DOHH2 (cell line): ENCODE measurements around the gene SULF2.

Source experiments
- EZH2phosphoT487 ChIP-seq: fragments of 200-600 bp; sonication (generic); IDR thresholded peaks from 2 replicates; pipeline ENCODE4 v1.6.1; 2017; ENCODE audit warnings: borderline replicate concordance, mild to moderate bottlenecking, antibody characterized with exemption, low read length, moderate library complexity, mixed read lengths
- TF ChIP-seq, protein P1 (sequence below): fragments of 200-600 bp; sonication (generic); IDR thresholded peaks from one replicate; pipeline ENCODE4 v1.5.1; 2014; ENCODE audit warnings: antibody characterized with exemption, mild to moderate bottlenecking, low read depth, low read length; ENCODE audit not compliant: poor library complexity, severe bottlenecking

DNA sequence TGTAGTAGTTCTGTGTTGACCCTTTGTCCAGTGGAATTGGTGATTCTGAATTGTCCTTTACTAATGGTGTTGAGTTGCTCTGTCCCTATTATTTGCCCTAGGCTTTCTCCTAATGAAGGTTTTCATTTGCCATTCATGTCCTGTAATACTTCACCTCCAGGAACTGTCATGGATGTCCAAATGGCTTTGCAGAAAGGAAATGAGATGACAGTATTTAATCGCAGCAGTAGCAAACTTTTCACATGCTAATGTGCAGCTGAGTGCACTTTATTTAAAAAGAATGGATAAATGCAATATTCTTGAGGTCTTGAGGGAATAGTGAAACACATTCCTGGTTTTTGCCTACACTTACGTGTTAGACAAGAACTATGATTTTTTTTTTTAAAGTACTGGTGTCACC, 131.4 kb downstream of the SULF2 start:
- TF ChIP-seq, protein P1, sequence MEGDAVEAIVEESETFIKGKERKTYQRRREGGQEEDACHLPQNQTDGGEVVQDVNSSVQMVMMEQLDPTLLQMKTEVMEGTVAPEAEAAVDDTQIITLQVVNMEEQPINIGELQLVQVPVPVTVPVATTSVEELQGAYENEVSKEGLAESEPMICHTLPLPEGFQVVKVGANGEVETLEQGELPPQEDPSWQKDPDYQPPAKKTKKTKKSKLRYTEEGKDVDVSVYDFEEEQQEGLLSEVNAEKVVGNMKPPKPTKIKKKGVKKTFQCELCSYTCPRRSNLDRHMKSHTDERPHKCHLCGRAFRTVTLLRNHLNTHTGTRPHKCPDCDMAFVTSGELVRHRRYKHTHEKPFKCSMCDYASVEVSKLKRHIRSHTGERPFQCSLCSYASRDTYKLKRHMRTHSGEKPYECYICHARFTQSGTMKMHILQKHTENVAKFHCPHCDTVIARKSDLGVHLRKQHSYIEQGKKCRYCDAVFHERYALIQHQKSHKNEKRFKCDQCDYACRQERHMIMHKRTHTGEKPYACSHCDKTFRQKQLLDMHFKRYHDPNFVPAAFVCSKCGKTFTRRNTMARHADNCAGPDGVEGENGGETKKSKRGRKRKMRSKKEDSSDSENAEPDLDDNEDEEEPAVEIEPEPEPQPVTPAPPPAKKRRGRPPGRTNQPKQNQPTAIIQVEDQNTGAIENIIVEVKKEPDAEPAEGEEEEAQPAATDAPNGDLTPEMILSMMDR = no peak
- no peak for TF ChIP-seq EZH2phosphoT487
